Activated CD8-positive, alpha-beta T cell treated with anti-CD3 and anti-CD28 coated beads, Interleukin-2, amount 10 ng/mL, durations not matched to agents 7 days and 5 days (primary cell): ENCODE data around the gene CCDC83. TPM values are rescaled to one million over a fixed set of nuclear protein-coding genes. Genes with fewer than 3 reads are reported as not detected.
A peak's percentile ranks its signal among the peaks of the same experiment; 100 is the strongest.
"Not testable (repeated sequence)": the region's sequence is repeated elsewhere in the genome, so short reads cannot be mapped to it uniquely, and the experiment has no call there.

Experiments
- ATAC-seq: fragments of 150-1000 bp; cut with Tn5 transposase; one replicate; pipeline ENCODE4 v1.10.0; 2021; ENCODE audit warnings: moderate library complexity
- CTCF ChIA-PET: fragments of 350-600 bp; sonication (Branson Sonifier 250); formaldehyde crosslinking; loops from one replicate; lab custom pipeline; 2021; ENCODE audit warnings: antibody characterized with exemption; lab: Charles Lee
- POLR2A ChIA-PET: fragments of 350-600 bp; sonication (Branson Sonifier 250); formaldehyde crosslinking; loops from one replicate; lab custom pipeline; 2021; ENCODE audit warnings: antibody characterized with exemption; lab: Charles Lee
- DNase-seq: peaks from one replicate; pipeline ENCODE4 v3.0.0-alpha.2; 2020
- H3K27ac Mint-ChIP-seq: one replicate; pipeline ENCODE4 v1.8.0; 2021; ENCODE audit warnings: mild to moderate bottlenecking, mixed read lengths
- H3K27me3 Mint-ChIP-seq: one replicate; pipeline ENCODE4 v1.8.0; 2021; ENCODE audit warnings: low read depth, mixed read lengths
- H3K36me3 Mint-ChIP-seq: one replicate; pipeline ENCODE4 v1.8.0; 2021; ENCODE audit warnings: low read depth, mixed read lengths
- H3K4me1 Mint-ChIP-seq: one replicate; pipeline ENCODE4 v1.8.0; 2021; ENCODE audit warnings: low read depth, mixed read lengths
- H3K4me3 Mint-ChIP-seq: one replicate; pipeline ENCODE4 v1.8.0; 2021; ENCODE audit warnings: mild to moderate bottlenecking, mixed read lengths
- H3K9me3 Mint-ChIP-seq: one replicate; pipeline ENCODE4 v1.8.0; 2022; ENCODE audit warnings: mixed read lengths; ENCODE audit not compliant: insufficient read depth
- total RNA-seq, 2 experiments: library from RNA; stranded (reverse); gene quantifications; one replicate each; pipeline ENCODE4 v1.2.3, GENCODE V29; 2021

Gene CCDC83
- total RNA-seq, 2 experiments from 2014 or later, result not detected

DNA sequence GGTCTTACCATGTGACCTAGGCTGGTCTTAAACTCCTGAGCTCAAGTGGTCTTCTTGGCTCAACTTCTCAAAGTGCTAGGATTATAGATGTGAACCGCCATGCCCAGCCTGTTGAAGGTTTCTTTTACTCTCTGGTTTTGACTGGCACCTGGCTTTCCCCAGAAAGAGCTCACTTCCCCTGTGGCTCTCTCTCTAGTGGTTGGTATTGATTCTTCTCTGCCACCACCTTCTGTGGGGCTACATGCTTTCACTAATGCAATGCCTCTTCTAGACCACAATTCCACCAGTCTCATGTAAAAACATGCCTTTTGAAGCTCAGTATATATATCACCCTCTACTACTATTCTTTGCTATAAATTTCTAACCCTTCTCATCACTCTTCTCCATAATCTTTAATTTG lies 67.2 kb downstream of the CCDC83 start:
- Mint-ChIP-seq H3K27me3 (peaks cover 8% of the 10 kb centered on the region), H3K9me3 (no peaks in the 10 kb centered on the region), H3K4me1 (no peaks in the 10 kb centered on the region), H3K27ac (no peak overlapping the region), H3K4me3 (no peak overlapping the region), H3K36me3 (no peaks in the 10 kb centered on the region)
- DNase-seq (no peak), ATAC-seq (no peak)
- POLR2A ChIA-PET, result interaction anchor here (0.7 kb wide), 1 partner anchor 51 kb away, joined by 3 read pairs; no protein-coding TSS in a partner anchor
- CTCF ChIA-PET, result no interaction called here

GRCh38 chr11:85923455-85923854 lies 68.3 kb downstream of the CCDC83 start:
- H3K36me3 Mint-ChIP-seq, result no peaks in the 10 kb centered on the region
- no peaks in the 10 kb centered on the region for H3K9me3 Mint-ChIP-seq
- H3K4me3 Mint-ChIP-seq, result no peak overlapping the region
- POLR2A ChIA-PET, result no interaction called here
- ATAC-seq, result no peak
- peaks cover 16% of the 10 kb centered on the region for H3K27me3 Mint-ChIP-seq
- CTCF ChIA-PET, result no interaction called here
- H3K27ac Mint-ChIP-seq, result no peak overlapping the region
- no peaks in the 10 kb centered on the region for H3K4me1 Mint-ChIP-seq
- DNase-seq, result no peak

DNA sequence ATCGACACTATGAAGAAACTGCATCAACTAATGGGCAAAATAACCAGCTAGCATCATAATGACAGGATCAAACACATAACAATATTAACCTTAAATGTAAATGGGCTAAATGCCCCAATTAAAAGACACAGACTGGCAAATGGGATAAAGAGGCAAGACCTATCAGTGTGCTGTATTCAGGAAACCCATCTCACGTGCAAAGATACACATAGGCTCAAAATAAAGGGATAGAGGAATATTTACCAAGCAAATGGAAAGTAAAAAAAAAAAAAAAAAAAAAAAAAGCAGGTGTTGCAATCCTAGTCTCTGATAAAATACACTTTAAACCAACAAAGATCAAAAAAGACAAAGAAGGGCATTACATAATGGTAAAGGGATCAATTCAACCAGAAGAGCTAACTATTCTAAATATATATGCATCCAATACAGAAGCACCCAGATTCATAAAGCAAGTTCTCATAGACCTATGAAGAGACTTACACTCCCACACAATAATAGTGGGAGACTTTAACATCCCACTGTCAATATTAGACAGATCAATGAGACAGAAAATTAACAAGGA lies 71.6 kb downstream of the CCDC83 start:
- POLR2A ChIA-PET, H3K9me3 Mint-ChIP-seq, DNase-seq, ATAC-seq, H3K27ac Mint-ChIP-seq, H3K4me1 Mint-ChIP-seq, H3K4me3 Mint-ChIP-seq, H3K36me3 Mint-ChIP-seq, CTCF ChIA-PET: not testable (repeated sequence)
- peaks cover 26% of the 10 kb centered on the region for H3K27me3 Mint-ChIP-seq

- ChIA-PET CTCF (no interaction called here), POLR2A (no interaction called here)
- Mint-ChIP-seq H3K4me1 (no peaks in the 10 kb centered on the region), H3K27me3 (peaks cover 24% of the 10 kb centered on the region), H3K9me3 (no peaks in the 10 kb centered on the region), H3K27ac (no peak overlapping the region), H3K4me3 (no peak overlapping the region), H3K36me3 (no peaks in the 10 kb centered on the region)
- DNase-seq (no peak), ATAC-seq (no peak)
Measured at GRCh38 chr11:85930879-85931366, 75.7 kb downstream of the CCDC83 start.

DNA sequence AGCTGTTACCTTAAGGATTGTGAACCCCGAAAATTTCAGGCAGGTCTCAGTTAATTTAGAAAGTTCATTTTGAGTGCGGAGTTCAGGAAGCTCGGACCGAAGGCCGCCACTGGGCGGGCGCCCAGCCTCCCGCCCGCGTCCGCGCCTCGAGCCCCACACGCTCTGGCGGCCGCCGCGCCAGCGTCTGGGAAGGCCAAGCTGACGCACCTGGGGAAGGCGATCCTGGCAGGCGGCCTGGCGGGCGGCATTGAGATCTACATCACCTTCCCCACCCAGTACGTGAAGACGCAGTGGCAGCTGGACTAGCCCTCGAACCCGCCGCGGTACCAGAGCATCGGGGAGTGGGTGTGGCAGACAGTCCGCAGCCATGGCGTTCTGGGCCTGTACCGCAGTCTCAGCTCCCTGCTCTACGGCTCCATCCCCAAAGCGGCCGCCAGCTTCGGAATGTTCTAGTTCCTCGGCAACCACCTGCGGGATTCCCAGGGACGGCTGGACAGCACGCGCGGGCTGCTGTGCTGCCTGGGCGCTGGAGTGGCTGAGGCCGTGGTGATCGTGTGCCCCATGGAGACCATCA lies 79.5 kb downstream of the CCDC83 start:
- ChIA-PET POLR2A (no interaction called here), CTCF (no interaction called here)
- DNase-seq (no peak), ATAC-seq (no peak)
- Mint-ChIP-seq H3K4me1 (no peaks in the 10 kb centered on the region), H3K4me3 (no peak overlapping the region), H3K27me3 (peaks cover 2% of the 10 kb centered on the region), H3K36me3 (no peaks in the 10 kb centered on the region), H3K9me3 (no peaks in the 10 kb centered on the region), H3K27ac (no peak overlapping the region)

DNA sequence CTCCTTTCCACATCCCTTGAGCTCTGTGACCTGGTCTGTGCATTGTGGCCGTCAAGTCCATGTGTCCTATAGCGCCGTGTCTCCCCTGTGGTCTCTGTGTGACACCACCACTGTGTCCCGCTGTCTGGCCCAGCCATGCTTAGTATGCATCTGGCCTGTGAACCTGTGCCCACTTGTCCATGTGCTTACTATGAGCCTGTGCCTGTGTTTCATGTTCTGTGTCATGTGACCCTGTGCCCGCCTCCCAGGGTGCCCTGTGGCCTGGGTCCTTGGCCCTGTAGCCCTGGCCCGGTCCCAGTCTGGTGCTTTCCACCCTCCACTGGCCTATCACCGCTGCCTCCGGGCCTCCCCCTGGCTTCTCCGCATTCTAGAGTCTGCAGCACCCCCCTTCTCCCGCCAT lies 80.6 kb downstream of the CCDC83 start:
- Mint-ChIP-seq H3K4me1 (no peaks in the 10 kb centered on the region), H3K9me3 (no peaks in the 10 kb centered on the region), H3K27me3 (no peaks in the 10 kb centered on the region), H3K4me3 (no peak overlapping the region), H3K27ac (no peak overlapping the region), H3K36me3 (no peaks in the 10 kb centered on the region)
- ChIA-PET CTCF (no interaction called here), POLR2A (no interaction called here)
- ATAC-seq, result no peak
- no peak for DNase-seq

DNA sequence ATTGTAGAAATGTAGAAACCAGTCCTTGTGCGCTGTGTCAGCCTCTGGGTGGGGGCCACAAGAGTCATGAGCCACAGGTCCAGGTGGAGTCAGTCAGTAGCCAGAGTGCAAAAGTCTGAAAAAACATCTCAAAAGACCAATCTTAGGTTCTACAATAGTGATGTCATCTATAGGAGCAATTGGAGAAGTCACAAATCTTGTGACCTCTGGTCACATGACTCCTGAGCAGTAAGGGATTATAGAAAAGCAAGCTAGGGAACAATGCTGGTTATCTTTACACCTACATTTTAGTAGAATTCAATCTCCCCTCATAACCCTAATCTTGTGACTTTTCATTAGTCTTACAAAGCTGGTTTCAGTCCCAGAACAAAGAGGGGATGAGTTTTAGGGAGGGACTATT lies 82.7 kb downstream of the CCDC83 start:
- Mint-ChIP-seq H3K27ac (no peak overlapping the region), H3K4me3 (no peak overlapping the region)

GRCh38 chr11:85939099-85940015 lies 84.2 kb downstream of the CCDC83 start:
- H3K4me3 Mint-ChIP-seq, result no peak overlapping the region
- CTCF ChIA-PET, result interaction anchor here (0.6 to 0.7 kb wide), 2 partner anchors 279 to 335 kb away, joined by 3 read pairs; no protein-coding TSS in a partner anchor
- H3K4me1 Mint-ChIP-seq, result no peaks in the 10 kb centered on the region
- ATAC-seq (no peak), DNase-seq (no peak)
- H3K36me3 Mint-ChIP-seq, result no peaks in the 10 kb centered on the region
- no peak overlapping the region for H3K27ac Mint-ChIP-seq
- POLR2A ChIA-PET, result no interaction called here
- no peaks in the 10 kb centered on the region for H3K9me3 Mint-ChIP-seq
- no peaks in the 10 kb centered on the region for H3K27me3 Mint-ChIP-seq

More for the DNA sequence above, 82.7 kb downstream of the CCDC83 start:
- ChIA-PET CTCF (no interaction called here), POLR2A (no interaction called here)
- H3K36me3 Mint-ChIP-seq, result no peaks in the 10 kb centered on the region
- DNase-seq (no peak), ATAC-seq (no peak)
- H3K27me3 Mint-ChIP-seq, result no peaks in the 10 kb centered on the region
- no peaks in the 10 kb centered on the region for H3K4me1 Mint-ChIP-seq
- no peaks in the 10 kb centered on the region for H3K9me3 Mint-ChIP-seq

DNA sequence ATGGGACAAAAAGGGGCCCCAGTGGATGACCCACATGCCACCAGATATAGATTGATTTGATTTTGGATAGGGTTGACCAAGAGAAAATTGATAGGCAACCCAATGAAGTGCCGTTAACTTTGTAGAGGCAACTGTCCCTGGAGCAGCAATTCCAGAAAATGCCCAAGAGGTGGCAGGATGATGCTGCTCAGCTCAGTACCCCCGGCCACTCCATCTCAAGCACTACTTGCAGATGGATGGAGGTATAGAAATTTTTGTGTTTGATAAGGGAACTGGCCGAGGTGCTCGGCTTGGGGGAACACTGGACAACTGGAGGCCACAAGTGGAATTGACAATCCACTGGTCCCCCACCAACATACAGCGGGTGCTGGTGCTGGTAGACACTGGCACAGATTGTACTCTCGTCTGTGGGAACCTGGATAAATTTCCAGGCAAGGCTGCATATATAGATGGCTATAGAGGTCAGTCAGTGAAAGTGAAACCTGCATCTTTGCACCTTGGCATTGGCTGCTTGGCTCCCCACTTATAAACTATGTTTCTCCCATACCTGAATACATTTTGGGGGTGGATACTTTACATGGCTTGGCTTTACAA lies 86.3 kb downstream of the CCDC83 start:
- ATAC-seq (no peak), DNase-seq (peak; percentile 51)
- Mint-ChIP-seq H3K27ac (no peak overlapping the region), H3K4me3 (no peak overlapping the region), H3K4me1 (peaks cover 10% of the 10 kb centered on the region), H3K27me3 (no peaks in the 10 kb centered on the region), H3K9me3 (peaks cover 16% of the 10 kb centered on the region), H3K36me3 (peaks cover 13% of the 10 kb centered on the region)
- ChIA-PET CTCF (no interaction called here), POLR2A (no interaction called here)

DNA sequence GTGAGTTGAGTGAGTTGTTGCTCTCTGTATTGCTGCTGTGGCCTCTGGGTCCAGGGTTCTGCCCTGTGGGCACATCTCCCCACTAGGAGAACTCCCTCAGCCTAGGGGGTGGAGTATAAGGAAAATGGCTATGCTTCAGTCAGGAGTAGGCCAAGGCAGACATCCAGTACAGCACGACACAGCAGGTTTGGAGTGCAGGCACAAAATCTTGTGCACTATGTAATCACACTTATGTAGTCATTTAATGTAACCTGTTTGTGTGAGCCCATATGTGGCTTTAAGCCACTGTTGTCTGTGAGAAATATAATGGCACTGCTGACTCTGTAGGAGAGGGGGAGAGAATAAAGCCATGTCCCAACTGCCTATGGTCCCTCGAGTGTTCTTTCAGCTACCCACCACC lies 90.1 kb downstream of the CCDC83 start:
- ATAC-seq (no peak), DNase-seq (no peak)
- H3K4me3 Mint-ChIP-seq, result no peak overlapping the region
- ChIA-PET CTCF (no interaction called here), POLR2A (no interaction called here)
- H3K9me3 Mint-ChIP-seq, result peaks cover 16% of the 10 kb centered on the region
- H3K27me3 Mint-ChIP-seq, result no peaks in the 10 kb centered on the region
- peaks cover 19% of the 10 kb centered on the region for H3K36me3 Mint-ChIP-seq
- peaks cover 21% of the 10 kb centered on the region for H3K4me1 Mint-ChIP-seq
- peak overlapping the region; percentile 47 for H3K27ac Mint-ChIP-seq

DNA sequence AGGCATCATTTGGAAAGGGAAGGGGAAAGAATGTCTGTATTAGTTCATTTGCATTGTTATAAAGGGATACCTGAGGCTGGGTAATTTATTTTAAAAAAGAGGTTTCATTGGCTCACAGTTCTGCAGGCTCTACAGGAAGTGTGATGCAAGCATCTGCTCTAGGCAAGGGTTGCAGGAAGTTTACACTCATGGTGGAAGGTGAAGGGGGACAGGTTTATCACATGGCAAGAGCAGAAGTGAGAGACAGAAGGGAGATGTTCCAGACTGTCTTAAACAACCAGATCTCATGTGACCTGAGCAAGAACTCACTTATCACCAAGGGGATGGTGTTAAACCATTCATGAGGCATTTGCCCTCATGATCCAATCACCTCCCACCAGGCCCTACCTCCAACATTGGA lies 90.6 kb downstream of the CCDC83 start:
- Mint-ChIP-seq H3K4me1 (peaks cover 21% of the 10 kb centered on the region), H3K27ac (peak overlapping the region; percentile 47), H3K36me3 (peaks cover 19% of the 10 kb centered on the region), H3K27me3 (no peaks in the 10 kb centered on the region), H3K4me3 (no peak overlapping the region), H3K9me3 (peaks cover 16% of the 10 kb centered on the region)
- DNase-seq (no peak), ATAC-seq (no peak)
- ChIA-PET POLR2A (no interaction called here), CTCF (interaction anchor here (1.2 kb wide), 1 partner anchor 91 kb away, joined by 7 read pairs; the partner anchor contains the start of gene CCDC83)
